ENCODE results near the gene PRIMA1. TPM values are rescaled to one million over a fixed set of nuclear protein-coding genes. Genes with fewer than 3 reads are reported as not detected.

PRIMA1 gene
- total RNA-seq, 1 donor from 2014 or later = 2.0 TPM

DNA sequence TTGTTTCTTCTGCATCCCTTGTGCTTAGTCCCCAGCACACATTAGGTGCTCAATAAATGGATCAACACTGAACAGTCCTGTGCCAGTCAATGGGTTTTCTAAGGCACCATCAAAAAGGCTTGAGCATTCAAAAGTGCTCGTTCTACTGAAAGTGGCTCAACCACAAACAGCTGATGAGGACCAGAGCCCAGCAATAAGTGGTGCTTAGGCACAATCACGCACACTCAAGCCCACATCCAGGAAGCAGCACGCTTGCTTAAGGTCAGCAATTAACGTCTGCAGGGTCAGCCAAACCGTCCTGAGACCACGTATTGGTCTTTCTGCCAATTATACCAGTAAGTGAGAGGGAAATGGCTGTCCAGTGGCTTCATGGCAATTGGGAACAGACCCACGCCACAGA lies 56.5 kb downstream of the PRIMA1 start:
- Mint-ChIP-seq H3K4me3 (no peak overlapping the region), H3K27me3 (ENCODE audit: low read depth) (no peaks in the 10 kb centered on the region), H3K9me3 (no peaks in the 10 kb centered on the region), H3K36me3 (ENCODE audit: low read depth) (no peaks in the 10 kb centered on the region), H3K27ac (ENCODE audit: unreplicated experiment) (no peak overlapping the region), H3K4me1 (peaks cover 7% of the 10 kb centered on the region)
- TF ChIP-seq, protein P1, sequence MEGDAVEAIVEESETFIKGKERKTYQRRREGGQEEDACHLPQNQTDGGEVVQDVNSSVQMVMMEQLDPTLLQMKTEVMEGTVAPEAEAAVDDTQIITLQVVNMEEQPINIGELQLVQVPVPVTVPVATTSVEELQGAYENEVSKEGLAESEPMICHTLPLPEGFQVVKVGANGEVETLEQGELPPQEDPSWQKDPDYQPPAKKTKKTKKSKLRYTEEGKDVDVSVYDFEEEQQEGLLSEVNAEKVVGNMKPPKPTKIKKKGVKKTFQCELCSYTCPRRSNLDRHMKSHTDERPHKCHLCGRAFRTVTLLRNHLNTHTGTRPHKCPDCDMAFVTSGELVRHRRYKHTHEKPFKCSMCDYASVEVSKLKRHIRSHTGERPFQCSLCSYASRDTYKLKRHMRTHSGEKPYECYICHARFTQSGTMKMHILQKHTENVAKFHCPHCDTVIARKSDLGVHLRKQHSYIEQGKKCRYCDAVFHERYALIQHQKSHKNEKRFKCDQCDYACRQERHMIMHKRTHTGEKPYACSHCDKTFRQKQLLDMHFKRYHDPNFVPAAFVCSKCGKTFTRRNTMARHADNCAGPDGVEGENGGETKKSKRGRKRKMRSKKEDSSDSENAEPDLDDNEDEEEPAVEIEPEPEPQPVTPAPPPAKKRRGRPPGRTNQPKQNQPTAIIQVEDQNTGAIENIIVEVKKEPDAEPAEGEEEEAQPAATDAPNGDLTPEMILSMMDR (conservative IDR thresholded peaks at IDR 0.05) = no peak
- DNase-seq (ENCODE audit: low read depth, low spot score) = no peak

DNA sequence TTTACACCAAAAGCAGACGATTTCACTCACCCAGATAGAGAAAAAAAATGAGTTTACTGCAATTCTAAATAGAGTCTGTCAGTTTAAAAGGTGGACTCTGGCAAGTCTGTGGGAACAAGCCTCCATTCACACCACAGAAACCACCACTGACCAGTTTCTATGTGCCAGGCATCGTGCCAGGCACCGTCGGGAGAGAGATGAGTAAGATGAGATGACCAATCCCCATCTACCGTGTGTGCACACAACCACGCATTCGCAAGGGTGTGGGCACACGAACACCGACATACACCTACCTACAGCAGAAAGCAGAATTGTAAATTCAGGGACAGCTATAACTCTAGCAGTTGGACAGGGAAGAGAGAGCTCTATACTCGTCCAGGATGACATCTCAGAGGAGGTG lies 58.3 kb downstream of the PRIMA1 start:
- peaks cover 10% of the 10 kb centered on the region for H3K4me1 Mint-ChIP-seq
- no peaks in the 10 kb centered on the region for H3K27me3 Mint-ChIP-seq (ENCODE audit: low read depth)

DNA sequence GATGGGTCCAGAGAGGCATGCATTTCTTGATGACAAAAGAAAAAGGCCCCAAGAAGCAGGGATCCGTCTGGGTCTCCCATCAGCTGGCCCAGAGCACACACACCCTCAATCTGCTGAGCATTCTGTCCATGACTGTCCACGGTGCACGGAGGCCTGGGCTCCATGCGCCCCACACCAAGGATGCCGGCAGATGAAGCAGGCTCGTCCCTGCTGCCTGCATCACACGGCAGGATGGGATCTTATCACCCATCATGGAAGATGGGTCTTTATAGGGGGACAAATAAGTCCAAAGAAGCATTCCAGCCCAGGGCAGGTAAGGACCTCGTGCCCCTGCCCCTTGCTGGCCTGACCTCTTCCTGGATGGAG lies 59.7 kb downstream of the PRIMA1 start:
- Mint-ChIP-seq H3K4me3 (no peak overlapping the region), H3K9me3 (no peaks in the 10 kb centered on the region), H3K36me3 (ENCODE audit: low read depth) (no peaks in the 10 kb centered on the region), H3K27ac (ENCODE audit: unreplicated experiment) (no peak overlapping the region), H3K4me1 (peaks cover 10% of the 10 kb centered on the region), H3K27me3 (ENCODE audit: low read depth) (no peaks in the 10 kb centered on the region)
- TF ChIP-seq, protein P1 (conservative IDR thresholded peaks at IDR 0.05) = no peak
- DNase-seq (ENCODE audit: low read depth, low spot score) = no peak

More for the DNA sequence above, 58.3 kb downstream of the PRIMA1 start:
- TF ChIP-seq, protein P1 (conservative IDR thresholded peaks at IDR 0.05) = no peak
- Mint-ChIP-seq H3K9me3 (no peaks in the 10 kb centered on the region), H3K36me3 (ENCODE audit: low read depth) (no peaks in the 10 kb centered on the region), H3K27ac (ENCODE audit: unreplicated experiment) (no peak overlapping the region), H3K4me3 (no peak overlapping the region)
- DNase-seq (ENCODE audit: low read depth, low spot score) = no peak

DNA sequence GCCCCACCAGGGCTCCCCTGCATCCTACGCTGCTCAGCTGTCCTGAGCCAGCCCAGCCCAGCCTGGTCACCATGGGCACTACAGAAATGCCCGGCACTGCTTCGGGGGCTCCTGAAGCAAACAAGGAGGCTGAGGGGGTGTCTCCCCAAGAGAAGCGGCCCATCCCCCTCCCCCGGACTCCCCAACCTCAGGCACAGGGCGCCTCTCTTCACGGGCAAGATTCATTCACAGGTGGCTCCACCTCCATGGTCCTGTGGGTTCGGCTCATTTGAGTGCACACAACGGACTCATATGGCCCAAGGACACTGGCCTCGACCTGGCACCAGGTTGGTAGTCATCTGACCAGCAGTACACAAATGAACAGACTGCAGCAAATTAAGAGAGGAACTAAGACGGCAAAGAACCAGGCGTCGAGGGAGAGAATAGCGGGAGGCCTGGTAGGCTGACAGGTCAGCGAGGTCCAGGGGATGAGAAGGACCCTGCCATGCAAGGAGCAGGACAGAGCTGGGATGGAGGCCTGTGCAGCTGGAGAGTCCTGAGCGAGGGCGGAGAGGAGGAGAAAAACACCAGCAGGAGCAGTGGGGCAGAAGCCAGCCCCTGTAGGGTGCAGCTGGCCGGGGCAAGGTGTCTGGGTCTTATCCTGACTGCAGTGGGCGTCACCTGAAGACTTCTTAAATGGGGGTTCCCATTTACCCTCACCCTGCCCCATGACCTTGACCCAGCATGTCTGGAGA lies 60.2 kb downstream of the PRIMA1 start:
- DNase-seq (ENCODE audit: low read depth, low spot score) = no peak
- TF ChIP-seq, protein P1 (conservative IDR thresholded peaks at IDR 0.05) = no peak
- H3K4me3 Mint-ChIP-seq = no peak overlapping the region
- H3K27me3 Mint-ChIP-seq (ENCODE audit: low read depth) = no peaks in the 10 kb centered on the region
- H3K4me1 Mint-ChIP-seq = peaks cover 10% of the 10 kb centered on the region
- H3K36me3 Mint-ChIP-seq (ENCODE audit: low read depth) = no peaks in the 10 kb centered on the region
- no peaks in the 10 kb centered on the region for H3K9me3 Mint-ChIP-seq
- H3K27ac Mint-ChIP-seq (ENCODE audit: unreplicated experiment) = no peak overlapping the region

DNA sequence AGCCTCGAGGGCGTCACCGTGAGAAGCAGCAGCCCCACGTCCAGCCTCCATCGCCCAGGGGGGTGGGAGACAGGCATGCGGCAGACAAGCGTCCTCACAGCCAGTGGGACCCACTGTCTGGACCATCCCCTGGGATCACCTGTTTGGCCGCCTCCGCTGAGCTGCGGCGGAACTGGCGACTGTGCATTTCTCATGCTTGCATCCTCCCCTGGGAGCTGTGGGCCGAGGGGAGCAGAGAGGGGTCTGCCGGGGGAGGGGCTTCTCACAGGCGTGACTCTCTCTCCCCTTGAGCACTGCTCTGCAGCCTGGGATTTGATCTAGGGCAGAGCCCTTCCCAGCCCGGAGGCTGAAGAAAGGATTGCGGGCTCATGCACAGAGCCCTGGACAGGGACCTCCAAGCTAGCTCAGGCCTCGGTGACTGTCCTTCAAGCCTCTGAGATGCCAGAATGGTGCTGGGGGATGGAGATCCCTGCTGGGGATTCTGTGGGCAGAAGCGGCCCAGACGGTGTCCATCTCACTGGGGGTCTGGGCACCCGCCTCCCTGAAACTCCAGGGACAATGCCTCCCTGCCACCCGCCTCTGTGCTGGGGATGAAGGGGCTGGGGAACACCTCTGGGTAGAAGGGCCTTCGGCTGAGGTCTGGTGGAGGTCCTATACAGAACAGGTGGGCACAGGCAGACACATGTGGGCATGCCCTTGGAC lies 61.1 kb downstream of the PRIMA1 start:
- H3K27me3 Mint-ChIP-seq (ENCODE audit: low read depth) = no peaks in the 10 kb centered on the region
- H3K4me1 Mint-ChIP-seq = peaks cover 10% of the 10 kb centered on the region
- H3K36me3 Mint-ChIP-seq (ENCODE audit: low read depth) = peaks cover 5% of the 10 kb centered on the region
- DNase-seq (ENCODE audit: low read depth, low spot score) = no peak
- no peak overlapping the region for H3K27ac Mint-ChIP-seq (ENCODE audit: unreplicated experiment)
- TF ChIP-seq, protein P1 (conservative IDR thresholded peaks at IDR 0.05) = no peak
- peaks cover 4% of the 10 kb centered on the region for H3K9me3 Mint-ChIP-seq
- H3K4me3 Mint-ChIP-seq = no peak overlapping the region
